Activated gamma-delta T cell treated with anti-CD3 and anti-CD28 coated beads, Interleukin-2, amount 50 U/mL, for 16 hours (primary cell): ENCODE results near the gene NR4A1.

Experiments
- DNase-seq: peaks from one replicate; pipeline ENCODE4 v3.0.0-alpha.2; 2020; ENCODE audit warnings: low read depth

NR4A1 gene

GRCh38 chr12:52079576-52080402 lies 28.5 kb downstream of the NR4A1 start, which contains the start of gene SMIM41:
SMIM41 (plus strand) TSS chr12:52079704; CDS start chr12:52079780, 76 bp downstream.
- no peak for DNase-seq

- DNase-seq: no peak
Observed at GRCh38 chr12:52080403-52081251, 29.4 kb downstream of the NR4A1 start.

GRCh38 chr12:52081263-52081733 lies 30.1 kb downstream of the NR4A1 start:
- no peak for DNase-seq

- no peak for DNase-seq
Observed at GRCh38 chr12:52082026-52082668, 30.9 kb downstream of the NR4A1 start.

- no peak for DNase-seq
Observed at GRCh38 chr12:52082669-52082987, 31.4 kb downstream of the NR4A1 start.

- DNase-seq: peak; percentile 54
Observed at GRCh38 chr12:52082988-52083637, 31.9 kb downstream of the NR4A1 start.

- no peak for DNase-seq
Observed at GRCh38 chr12:52083638-52083996, 32.4 kb downstream of the NR4A1 start.

GRCh38 chr12:52084491-52085231 lies 33.4 kb downstream of the NR4A1 start:
- DNase-seq: no peak

GRCh38 chr12:52085682-52086180 lies 34.5 kb downstream of the NR4A1 start:
- no peak for DNase-seq

GRCh38 chr12:52086366-52086765 lies 35.1 kb downstream of the NR4A1 start:
- DNase-seq: no peak

GRCh38 chr12:52086944-52087835 lies 35.9 kb downstream of the NR4A1 start:
- no peak for DNase-seq

- DNase-seq: no peak
Observed at GRCh38 chr12:52087961-52088820, 36.9 kb downstream of the NR4A1 start.

GRCh38 chr12:52089491-52089890 lies 38.2 kb downstream of the NR4A1 start:
- DNase-seq: no peak

- DNase-seq: no peak
Observed at GRCh38 chr12:52090291-52090690, 39.0 kb downstream of the NR4A1 start.

- DNase-seq: no peak
Observed at GRCh38 chr12:52091061-52091460, 39.8 kb downstream of the NR4A1 start.

GRCh38 chr12:52091869-52092268 lies 40.6 kb downstream of the NR4A1 start:
- no peak for DNase-seq

GRCh38 chr12:52093346-52093745 lies 42.1 kb downstream of the NR4A1 start:
- DNase-seq: no peak

GRCh38 chr12:52096332-52097044 lies 45.2 kb downstream of the NR4A1 start:
- no peak for DNase-seq
